GM23338 (cell line): ENCODE results near the gene WNK2. TPM values are rescaled to one million over a fixed set of nuclear protein-coding genes. Genes with fewer than 3 reads are reported as not detected.
A peak's percentile ranks its signal among the peaks of the same experiment; 100 is the strongest.

Experiments used
- ATAC-seq: fragments of 200-7000 bp; cut with Tn5 transposase; 3 replicates; pipeline ENCODE4 v1.9.1; 2020
- DNase-seq: peaks from one replicate; pipeline ENCODE4 v3.0.0-alpha.2; 2015; ENCODE audit warnings: low spot score
- H2AFZ ChIP-seq: fragments of 200-600 bp; sonication (generic); 2 replicates; pipeline ENCODE4 v1.8.0; 2016; ENCODE audit warnings: antibody characterized with exemption, mild to moderate bottlenecking, moderate library complexity
- H3F3A ChIP-seq: fragments of 200-600 bp; sonication (generic); replicated peaks from 2 replicates; pipeline ENCODE4 v1.8.0; 2017; ENCODE audit warnings: antibody characterized with exemption, mixed run types, low read depth
- H3K27ac ChIP-seq: fragments of 200-600 bp; sonication (generic); 2 replicates; pipeline ENCODE4 v1.6.1; 2016; ENCODE audit warnings: low read depth
- H3K27me3 ChIP-seq: fragments of 200-600 bp; sonication (generic); 2 replicates; pipeline ENCODE4 v1.8.0; 2016; ENCODE audit warnings: mild to moderate bottlenecking, mixed run types, moderate library complexity; ENCODE audit not compliant: insufficient read depth
- H3K36me3 ChIP-seq: fragments of 200-600 bp; sonication (generic); 2 replicates; pipeline ENCODE4 v1.8.0; 2016; ENCODE audit warnings: mild to moderate bottlenecking; ENCODE audit not compliant: insufficient read depth
- H3K4me1 ChIP-seq: fragments of 200-600 bp; sonication (generic); 2 replicates; pipeline ENCODE4 v1.8.0; 2016; ENCODE audit warnings: mild to moderate bottlenecking, moderate library complexity; ENCODE audit not compliant: insufficient read depth
- H3K4me2 ChIP-seq: fragments of 200-600 bp; sonication (generic); 2 replicates; pipeline ENCODE4 v1.7.1; 2017; ENCODE audit warnings: mixed run types
- H3K4me3 ChIP-seq: fragments of 200-600 bp; sonication (generic); 2 replicates; pipeline ENCODE4 v1.6.1; 2016; ENCODE audit warnings: mixed run types
- H3K79me2 ChIP-seq: fragments of 200-600 bp; sonication (generic); replicated peaks from 2 replicates; pipeline ENCODE4 v1.8.0; 2017; ENCODE audit warnings: mild to moderate bottlenecking; ENCODE audit not compliant: insufficient read depth
- H3K9me2 ChIP-seq: fragments of 200-600 bp; sonication (generic); 2 replicates; pipeline ENCODE4 v1.8.0; 2017; ENCODE audit not compliant: insufficient read depth
- H4K20me1 ChIP-seq: fragments of 200-600 bp; sonication (generic); replicated peaks from 2 replicates; pipeline ENCODE4 v1.8.0; 2017; ENCODE audit warnings: mild to moderate bottlenecking; ENCODE audit not compliant: insufficient read depth
- H3K27ac Mint-ChIP-seq: 2 replicates; pipeline ENCODE4 v1.8.0; 2020; ENCODE audit warnings: inconsistent platforms, mild to moderate bottlenecking, moderate library complexity, mixed read lengths
- H3K27me3 Mint-ChIP-seq: 3 replicates; pipeline ENCODE4 v1.8.0; 2022; ENCODE audit warnings: low read depth, mild to moderate bottlenecking, moderate library complexity, mixed read lengths, inconsistent platforms; ENCODE audit not compliant: insufficient read depth, poor library complexity
- H3K36me3 Mint-ChIP-seq: 3 replicates; pipeline ENCODE4 v1.8.0; 2021; ENCODE audit warnings: low read depth, mild to moderate bottlenecking, inconsistent platforms, moderate library complexity, mixed read lengths
- H3K4me1 Mint-ChIP-seq: 3 replicates; pipeline ENCODE4 v1.8.0; 2020; ENCODE audit warnings: mild to moderate bottlenecking, inconsistent platforms, mixed read lengths
- H3K4me3 Mint-ChIP-seq: 3 replicates; pipeline ENCODE4 v1.8.0; 2021; ENCODE audit warnings: moderate library complexity, mild to moderate bottlenecking, inconsistent platforms, mixed read lengths
- H3K9me3 Mint-ChIP-seq: 3 replicates; pipeline ENCODE4 v1.8.0; 2020; ENCODE audit warnings: moderate library complexity, mild to moderate bottlenecking, inconsistent platforms, mixed read lengths
- CREB1 ChIP-seq: fragments of 250-450 bp; sonication (Bioruptor Pico); IDR thresholded peaks from 2 replicates; pipeline ENCODE4 v1.5.0; 2020; ENCODE audit warnings: low read depth, mild to moderate bottlenecking, moderate library complexity
- CTCF ChIP-seq, 2 experiments: fragments of 200-600 bp in 1 of 2; sonication (generic) in 1 of 2; conservative IDR thresholded peaks; 2 replicates each; pipeline versions ENCODE4 v1.5.1 to v1.6.1; 2016 to 2017; ENCODE audit warnings: antibody characterized with exemption in 2 of 2, low read depth in 2 of 2, mild to moderate bottlenecking in 2 of 2, moderate library complexity in 1 of 2
- EZH2 ChIP-seq: fragments of 200-600 bp; sonication (generic); IDR thresholded peaks from one replicate; pipeline ENCODE4 v1.8.0; 2017; ENCODE audit warnings: antibody characterized with exemption, mild to moderate bottlenecking, low read depth; ENCODE audit not compliant: unreplicated experiment
- EZH2phosphoT487 ChIP-seq: fragments of 200-600 bp; sonication (generic); IDR thresholded peaks from one replicate; pipeline ENCODE4 v1.8.1; 2018; ENCODE audit warnings: antibody characterized with exemption; ENCODE audit not compliant: unreplicated experiment
- JUNB ChIP-seq: IDR thresholded peaks from one replicate; pipeline ENCODE4 v1.6.1; 2016; ENCODE audit warnings: antibody characterized with exemption; ENCODE audit not compliant: unreplicated experiment
- NANOG ChIP-seq: IDR thresholded peaks from 2 replicates; pipeline ENCODE4 v1.6.1; 2016; ENCODE audit warnings: antibody characterized with exemption, borderline replicate concordance
- POLR2AphosphoS5 ChIP-seq: IDR thresholded peaks from 2 replicates; pipeline ENCODE4 v1.6.1; 2016; ENCODE audit warnings: antibody characterized with exemption, low read depth
- STAT1 ChIP-seq: IDR thresholded peaks from one replicate; pipeline ENCODE4 v1.6.1; 2016; ENCODE audit warnings: antibody characterized with exemption; ENCODE audit not compliant: unreplicated experiment
- ZNF114 ChIP-seq: fragments of 250-450 bp; sonication (Bioruptor Pico); IDR thresholded peaks from 2 replicates; pipeline ENCODE4 v1.5.0; 2020; ENCODE audit warnings: mild to moderate bottlenecking, moderate library complexity
- ZNF331 ChIP-seq: fragments of 250-450 bp; sonication (Bioruptor Pico); IDR thresholded peaks from 2 replicates; pipeline ENCODE4 v1.5.0; 2020; ENCODE audit warnings: low read depth, mild to moderate bottlenecking, moderate library complexity
- ZNF462 ChIP-seq: fragments of 250-450 bp; sonication (Bioruptor Pico); IDR thresholded peaks from 2 replicates; pipeline ENCODE4 v1.5.0; 2020; ENCODE audit warnings: mild to moderate bottlenecking, moderate library complexity
- polyA plus RNA-seq: library from polyadenylated mRNA; unstranded; fragments of >200 nt; fragmentation: Nextera tagmentation; extraction: Ambion mirVana; gene quantifications from 2 replicates; pipeline ENCODE4 v1.2.1, GENCODE V29; 2016
- total RNA-seq: library from RNA; depleted of rRNA; stranded (reverse); fragments of >200 nt; shearing (Covaris generic); gene quantifications from 2 replicates; pipeline ENCODE4 v1.2.3, GENCODE V29; 2014
- TF ChIP-seq, protein P1 (sequence below): IDR thresholded peaks from 2 replicates; pipeline ENCODE4 v1.6.1; 2016; ENCODE audit warnings: antibody characterized with exemption
- TF ChIP-seq, protein P2 (sequence below): IDR thresholded peaks from one replicate; pipeline ENCODE4 v1.6.1; 2018; ENCODE audit warnings: antibody characterized with exemption; ENCODE audit not compliant: unreplicated experiment

Gene WNK2
- total and polyA plus RNA-seq, 2 experiments from 2014 or later = 56.4 to 102 TPM

DNA sequence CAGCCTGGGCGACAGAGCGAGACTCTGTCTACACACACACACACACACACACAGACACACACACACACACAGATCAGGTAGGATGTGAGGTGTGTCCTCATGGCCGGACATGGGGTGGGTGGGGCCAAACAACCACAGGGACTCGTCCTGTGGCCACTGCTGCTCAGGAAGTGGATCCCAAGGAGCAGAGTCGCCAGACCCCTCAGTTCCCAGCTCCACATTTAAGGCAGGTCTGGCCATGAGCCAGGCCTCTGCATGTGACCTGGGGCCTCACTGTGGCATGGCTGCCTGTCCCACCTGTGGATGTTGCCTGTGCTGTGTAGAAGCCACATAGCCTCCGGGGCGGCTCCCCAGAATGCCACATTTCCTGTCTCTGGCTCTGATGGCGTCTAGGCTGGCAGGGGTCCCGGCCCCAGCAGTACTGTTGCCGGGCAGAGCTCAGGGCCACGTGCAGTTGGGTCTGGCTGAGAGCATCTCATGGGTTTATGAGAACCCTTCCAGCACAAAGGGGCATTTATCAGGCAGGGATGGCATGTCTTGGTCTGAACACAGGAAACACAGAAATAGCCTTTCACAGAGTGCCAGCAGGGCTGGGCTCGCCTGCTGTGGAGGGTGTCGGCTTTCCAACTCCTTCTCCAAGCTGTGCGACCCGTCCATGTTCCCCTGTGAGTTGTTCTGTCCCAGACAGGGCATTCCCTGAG, 40.0 kb upstream of the WNK2 start:
- Mint-ChIP-seq H3K4me3 (no peak overlapping the region), H3K27ac (no peak overlapping the region), H3K9me3 (no peaks in the 10 kb centered on the region), H3K36me3 (no peaks in the 10 kb centered on the region; the same call in 2 of the 3 replicates), H3K4me1 (peaks cover 6% of the 10 kb centered on the region; the same call in 2 of the 3 replicates), H3K27me3 (no peaks in the 10 kb centered on the region)
- H2AFZ ChIP-seq = peak overlapping the region; percentile 86
- no peak overlapping the region for H3K27ac ChIP-seq
- no peaks in the 10 kb centered on the region; the same call in 1 of the 2 replicates for H3K9me2 ChIP-seq
- no peaks in the 10 kb centered on the region for H3F3A ChIP-seq
- H3K27me3 ChIP-seq = no peaks in the 10 kb centered on the region
- TF ChIP-seq CTCF (conservative IDR thresholded peaks at IDR 0.05; ENCODE audit: low read depth in 2 of 2) (no peak), EZH2phosphoT487 (no peak), EZH2 (no peak), POLR2AphosphoS5 (no peak), ZNF114 (CRISPR knock-in tag) (no peak), ZNF462 (CRISPR knock-in tag) (no peak), JUNB (no peak), CREB1 (CRISPR knock-in tag) (no peak), STAT1 (no peak), ZNF331 (no peak), NANOG (no peak)
- TF ChIP-seq, protein P1, sequence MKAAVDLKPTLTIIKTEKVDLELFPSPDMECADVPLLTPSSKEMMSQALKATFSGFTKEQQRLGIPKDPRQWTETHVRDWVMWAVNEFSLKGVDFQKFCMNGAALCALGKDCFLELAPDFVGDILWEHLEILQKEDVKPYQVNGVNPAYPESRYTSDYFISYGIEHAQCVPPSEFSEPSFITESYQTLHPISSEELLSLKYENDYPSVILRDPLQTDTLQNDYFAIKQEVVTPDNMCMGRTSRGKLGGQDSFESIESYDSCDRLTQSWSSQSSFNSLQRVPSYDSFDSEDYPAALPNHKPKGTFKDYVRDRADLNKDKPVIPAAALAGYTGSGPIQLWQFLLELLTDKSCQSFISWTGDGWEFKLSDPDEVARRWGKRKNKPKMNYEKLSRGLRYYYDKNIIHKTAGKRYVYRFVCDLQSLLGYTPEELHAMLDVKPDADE = no peak
- TF ChIP-seq, protein P2, sequence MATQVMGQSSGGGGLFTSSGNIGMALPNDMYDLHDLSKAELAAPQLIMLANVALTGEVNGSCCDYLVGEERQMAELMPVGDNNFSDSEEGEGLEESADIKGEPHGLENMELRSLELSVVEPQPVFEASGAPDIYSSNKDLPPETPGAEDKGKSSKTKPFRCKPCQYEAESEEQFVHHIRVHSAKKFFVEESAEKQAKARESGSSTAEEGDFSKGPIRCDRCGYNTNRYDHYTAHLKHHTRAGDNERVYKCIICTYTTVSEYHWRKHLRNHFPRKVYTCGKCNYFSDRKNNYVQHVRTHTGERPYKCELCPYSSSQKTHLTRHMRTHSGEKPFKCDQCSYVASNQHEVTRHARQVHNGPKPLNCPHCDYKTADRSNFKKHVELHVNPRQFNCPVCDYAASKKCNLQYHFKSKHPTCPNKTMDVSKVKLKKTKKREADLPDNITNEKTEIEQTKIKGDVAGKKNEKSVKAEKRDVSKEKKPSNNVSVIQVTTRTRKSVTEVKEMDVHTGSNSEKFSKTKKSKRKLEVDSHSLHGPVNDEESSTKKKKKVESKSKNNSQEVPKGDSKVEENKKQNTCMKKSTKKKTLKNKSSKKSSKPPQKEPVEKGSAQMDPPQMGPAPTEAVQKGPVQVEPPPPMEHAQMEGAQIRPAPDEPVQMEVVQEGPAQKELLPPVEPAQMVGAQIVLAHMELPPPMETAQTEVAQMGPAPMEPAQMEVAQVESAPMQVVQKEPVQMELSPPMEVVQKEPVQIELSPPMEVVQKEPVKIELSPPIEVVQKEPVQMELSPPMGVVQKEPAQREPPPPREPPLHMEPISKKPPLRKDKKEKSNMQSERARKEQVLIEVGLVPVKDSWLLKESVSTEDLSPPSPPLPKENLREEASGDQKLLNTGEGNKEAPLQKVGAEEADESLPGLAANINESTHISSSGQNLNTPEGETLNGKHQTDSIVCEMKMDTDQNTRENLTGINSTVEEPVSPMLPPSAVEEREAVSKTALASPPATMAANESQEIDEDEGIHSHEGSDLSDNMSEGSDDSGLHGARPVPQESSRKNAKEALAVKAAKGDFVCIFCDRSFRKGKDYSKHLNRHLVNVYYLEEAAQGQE = no peak
- no peak overlapping the region for H3K4me3 ChIP-seq
- H3K79me2 ChIP-seq = no peaks in the 10 kb centered on the region
- H3K36me3 ChIP-seq = no peaks in the 10 kb centered on the region
- no peaks in the 10 kb centered on the region for H4K20me1 ChIP-seq
- no peak overlapping the region for H3K4me2 ChIP-seq
- ATAC-seq = peak; percentile 69
- DNase-seq = no peak
- no peaks in the 10 kb centered on the region for H3K4me1 ChIP-seq
